IPS-15b (cell line): Measurements from ENCODE around the gene ERBB4.

ENCODE experiments used
- H3K27me3 ChIP-seq: one replicate; pipeline ENCODE4 v1.6.1; 2013; ENCODE audit warnings: low read length; ENCODE audit not compliant: control insufficient read depth, insufficient read depth
- H3K36me3 ChIP-seq: one replicate; pipeline ENCODE4 v1.6.1; 2013; ENCODE audit warnings: low read length; ENCODE audit not compliant: control insufficient read depth, insufficient read depth
- H3K4me1 ChIP-seq: one replicate; pipeline ENCODE4 v1.6.1; 2013; ENCODE audit warnings: mild to moderate bottlenecking, low read length; ENCODE audit not compliant: control insufficient read depth, insufficient read depth
- H3K4me3 ChIP-seq: one replicate; pipeline ENCODE4 v1.5.1; 2013; ENCODE audit warnings: low read depth, low read length
- H3K9ac ChIP-seq: one replicate; pipeline ENCODE4 v1.6.1; 2013; ENCODE audit warnings: low read depth, mild to moderate bottlenecking, low read length
- H3K9me3 ChIP-seq: one replicate; pipeline ENCODE4 v1.6.1; 2013; ENCODE audit warnings: mild to moderate bottlenecking, low read length; ENCODE audit not compliant: control insufficient read depth, insufficient read depth

The ERBB4 gene

GRCh38 chr2:211498551-211499205 is 1039.9 kb downstream of the ERBB4 start:
- Histone ChIP-seq H3K36me3 (no peaks in the 10 kb centered on the region), H3K4me1 (peaks cover 5% of the 10 kb centered on the region), H3K4me3 (no peak overlapping the region), H3K9me3 (no peaks in the 10 kb centered on the region), H3K27me3 (no peaks in the 10 kb centered on the region), H3K9ac (no peak overlapping the region)

GRCh38 chr2:211495339-211495738 is 1043.3 kb downstream of the ERBB4 start:
- Histone ChIP-seq H3K9ac (no peak overlapping the region), H3K4me1 (peaks cover 5% of the 10 kb centered on the region), H3K9me3 (no peaks in the 10 kb centered on the region), H3K36me3 (no peaks in the 10 kb centered on the region), H3K4me3 (no peak overlapping the region), H3K27me3 (no peaks in the 10 kb centered on the region)

- Histone ChIP-seq H3K4me3 (no peak overlapping the region), H3K9me3 (no peaks in the 10 kb centered on the region), H3K36me3 (no peaks in the 10 kb centered on the region), H3K27me3 (no peaks in the 10 kb centered on the region), H3K4me1 (peaks cover 5% of the 10 kb centered on the region), H3K9ac (no peak overlapping the region)
These were observed 1044.1 kb downstream of the ERBB4 start for GRCh38 chr2:211494536-211494935.

GRCh38 chr2:211494085-211494484 is 1044.5 kb downstream of the ERBB4 start:
- Histone ChIP-seq H3K9ac (no peak overlapping the region), H3K4me3 (no peak overlapping the region), H3K4me1 (peaks cover 5% of the 10 kb centered on the region), H3K36me3 (no peaks in the 10 kb centered on the region), H3K9me3 (no peaks in the 10 kb centered on the region), H3K27me3 (no peaks in the 10 kb centered on the region)

- no peak overlapping the region for H3K9ac ChIP-seq
- no peaks in the 10 kb centered on the region for H3K36me3 ChIP-seq
- H3K4me1 ChIP-seq, result no peaks in the 10 kb centered on the region
- H3K9me3 ChIP-seq, result no peaks in the 10 kb centered on the region
- H3K4me3 ChIP-seq, result no peak overlapping the region
- H3K27me3 ChIP-seq, result no peaks in the 10 kb centered on the region
These were observed 1050.9 kb downstream of the ERBB4 start for GRCh38 chr2:211487733-211488132.

- no peak overlapping the region for H3K9ac ChIP-seq
- H3K4me3 ChIP-seq, result no peak overlapping the region
- no peaks in the 10 kb centered on the region for H3K9me3 ChIP-seq
- H3K4me1 ChIP-seq, result no peaks in the 10 kb centered on the region
- no peaks in the 10 kb centered on the region for H3K27me3 ChIP-seq
- H3K36me3 ChIP-seq, result no peaks in the 10 kb centered on the region
These were observed 1059.0 kb downstream of the ERBB4 start for GRCh38 chr2:211479536-211480150.

GRCh38 chr2:211477537-211478275 is 1060.9 kb downstream of the ERBB4 start:
- no peaks in the 10 kb centered on the region for H3K36me3 ChIP-seq
- H3K9ac ChIP-seq, result no peak overlapping the region
- H3K4me3 ChIP-seq, result no peak overlapping the region
- no peaks in the 10 kb centered on the region for H3K27me3 ChIP-seq
- H3K4me1 ChIP-seq, result no peaks in the 10 kb centered on the region
- H3K9me3 ChIP-seq, result no peaks in the 10 kb centered on the region

- Histone ChIP-seq H3K4me3 (no peak overlapping the region), H3K27me3 (no peaks in the 10 kb centered on the region), H3K4me1 (peaks cover 13% of the 10 kb centered on the region), H3K9me3 (no peaks in the 10 kb centered on the region), H3K9ac (no peak overlapping the region), H3K36me3 (no peaks in the 10 kb centered on the region)
These were observed 1065.5 kb downstream of the ERBB4 start for GRCh38 chr2:211473116-211473515.

- H3K9me3 ChIP-seq, result no peaks in the 10 kb centered on the region
- no peak overlapping the region for H3K4me3 ChIP-seq
These were observed 1068.9 kb downstream of the ERBB4 start for GRCh38 chr2:211469664-211470059.

GRCh38 chr2:211468877-211469663 is 1069.5 kb downstream of the ERBB4 start:
- Histone ChIP-seq H3K36me3 (no peaks in the 10 kb centered on the region), H3K9ac (no peak overlapping the region), H3K4me1 (peaks cover 13% of the 10 kb centered on the region), H3K4me3 (no peak overlapping the region), H3K9me3 (no peaks in the 10 kb centered on the region), H3K27me3 (no peaks in the 10 kb centered on the region)

More at GRCh38 chr2:211469664-211470059, 1068.9 kb downstream of the ERBB4 start:
- H3K36me3 ChIP-seq, result no peaks in the 10 kb centered on the region
- H3K4me1 ChIP-seq, result peaks cover 13% of the 10 kb centered on the region
- H3K27me3 ChIP-seq, result no peaks in the 10 kb centered on the region
- H3K9ac ChIP-seq, result no peak overlapping the region

- H3K9ac ChIP-seq, result no peak overlapping the region
- no peaks in the 10 kb centered on the region for H3K9me3 ChIP-seq
- no peaks in the 10 kb centered on the region for H3K36me3 ChIP-seq
- peaks cover 13% of the 10 kb centered on the region for H3K4me1 ChIP-seq
- no peak overlapping the region for H3K4me3 ChIP-seq
- H3K27me3 ChIP-seq, result no peaks in the 10 kb centered on the region
These were observed 1070.4 kb downstream of the ERBB4 start for GRCh38 chr2:211468217-211468616.
